H1 (cell line): ENCODE results near the gene IL17REL. TPM values are rescaled to one million over a fixed set of nuclear protein-coding genes. Genes with fewer than 3 reads are reported as not detected.

Source experiments
- CTCF ChIA-PET: fragments of 300-600 bp; sonication (Branson Sonifier 250); formaldehyde crosslinking; loops from one replicate; lab custom pipeline; 2021; ENCODE audit not compliant: partially characterized antibody; lab: Charles Lee
- POLR2A ChIA-PET: fragments of 300-600 bp; sonication (Branson Sonifier 250); formaldehyde crosslinking; loops from one replicate; lab custom pipeline; 2021; ENCODE audit warnings: inconsistent platforms; ENCODE audit not compliant: partially characterized antibody; lab: Charles Lee
- DNase-seq, 2 experiments: peaks; one replicate each; pipeline versions ENCODE4 v3.0.0 to v3.0.0-alpha.2; 2010 to 2022; ENCODE audit warnings: low spot score in 2 of 2, low read depth in 1 of 2, mixed read lengths in 1 of 2
- FAIRE-seq: peaks from 2 replicates; lab custom pipeline; 2011; peaks lifted over from hg19 to GRCh38; lab: Jason Lieb, UNC
- H2AFZ ChIP-seq: 2 replicates; pipeline ENCODE4 v1.8.1; 2012; ENCODE audit warnings: low read length, inconsistent platforms
- H2AK5ac ChIP-seq: 2 replicates; pipeline ENCODE4 v1.6.1; 2013; ENCODE audit warnings: low read depth, low read length
- H2BK120ac ChIP-seq: replicated peaks from 2 replicates; pipeline ENCODE3; 2013; ENCODE audit warnings: low read depth, low read length, inconsistent platforms
- H2BK12ac ChIP-seq: 2 replicates; pipeline ENCODE4 v1.6.1; 2013; ENCODE audit warnings: low read depth, low read length
- H2BK15ac ChIP-seq: 2 replicates; pipeline ENCODE4 v1.6.1; 2013; ENCODE audit warnings: low read length
- H2BK20ac ChIP-seq: 2 replicates; pipeline ENCODE4 v1.6.1; 2013; ENCODE audit warnings: low read length
- H2BK5ac ChIP-seq: 2 replicates; pipeline ENCODE4 v1.6.1; 2013; ENCODE audit warnings: low read depth, low read length
- H3K14ac ChIP-seq: 2 replicates; pipeline ENCODE4 v1.6.1; 2013; ENCODE audit warnings: inconsistent platforms; ENCODE audit not compliant: insufficient read length
- H3K18ac ChIP-seq: 2 replicates; pipeline ENCODE4 v1.6.1; 2013; ENCODE audit warnings: low read length; ENCODE audit errors: extremely low read depth
- H3K23ac ChIP-seq: 2 replicates; pipeline ENCODE4 v1.6.1; 2013; ENCODE audit warnings: inconsistent platforms; ENCODE audit not compliant: insufficient read length
- H3K23me2 ChIP-seq: 2 replicates; pipeline ENCODE4 v1.6.1; 2013; ENCODE audit warnings: low read depth, low read length
- H3K27ac ChIP-seq: 2 replicates; pipeline ENCODE4 v1.6.1; 2011; ENCODE audit warnings: low read depth, low read length, inconsistent platforms
- H3K27me3 ChIP-seq, 4 experiments: replicated peaks in 1 of 4; 1 replicate in 1 of 4; 2 replicates in 3 of 4; pipeline versions ENCODE4 v1.6.1 to v1.8.1; 2011 to 2013; ENCODE audit warnings: low read length in 3 of 4, mild to moderate bottlenecking in 3 of 4, inconsistent platforms in 2 of 4, mixed read lengths in 2 of 4, moderate library complexity in 1 of 4; ENCODE audit not compliant: control insufficient read depth in 3 of 4, insufficient read depth in 3 of 4; ENCODE audit errors: extremely low read depth in 1 of 4
- H3K36me3 ChIP-seq, 4 experiments: 2 replicates each; pipeline versions ENCODE4 v1.6.1 to v1.8.1; 2011 to 2013; ENCODE audit warnings: mild to moderate bottlenecking in 4 of 4, low read length in 3 of 4, moderate library complexity in 2 of 4, control low read depth in 1 of 4, inconsistent platforms in 1 of 4; ENCODE audit not compliant: insufficient read depth in 4 of 4, control insufficient read depth in 2 of 4
- H3K4ac ChIP-seq: replicated peaks from 2 replicates; pipeline ENCODE3; 2013; ENCODE audit warnings: low read length, low read depth, mixed read lengths, inconsistent platforms; ENCODE audit not compliant: insufficient read length
- H3K4me1 ChIP-seq, 4 experiments: replicated peaks in 1 of 4; 1 replicate in 1 of 4; 2 replicates in 3 of 4; pipeline versions ENCODE4 v1.6.1 to v1.8.1; 2011 to 2013; ENCODE audit warnings: low read length in 3 of 4, inconsistent platforms in 2 of 4, mixed read lengths in 1 of 4; ENCODE audit not compliant: insufficient read depth in 4 of 4, control insufficient read depth in 3 of 4
- H3K4me2 ChIP-seq, 2 experiments: 2 replicates each; pipeline versions ENCODE4 v1.6.1 to v1.8.1; 2011 to 2013; ENCODE audit warnings: low read depth in 2 of 2, low read length in 2 of 2, control low read depth in 1 of 2, inconsistent platforms in 1 of 2, mild to moderate bottlenecking in 1 of 2; ENCODE audit not compliant: insufficient read depth in 1 of 2
- H3K4me3 ChIP-seq, 4 experiments: fragments of 200-600, 300-600 bp in 1 of 4; sonication (generic), shearing (Covaris generic), sonication (Bioruptor Twin) in 1 of 4; 2 replicates each; pipeline versions ENCODE4 v1.5.1 to v1.8.1; 2011 to 2016; ENCODE audit warnings: low read length in 4 of 4, low read depth in 3 of 4, control low read depth in 2 of 4, inconsistent platforms in 2 of 4, mild to moderate bottlenecking in 2 of 4, mixed read lengths in 1 of 4, moderate library complexity in 1 of 4; ENCODE audit not compliant: insufficient read depth in 2 of 4; ENCODE audit errors: extremely low read depth in 1 of 4
- H3K56ac ChIP-seq: replicated peaks from 2 replicates; pipeline ENCODE3; 2013; ENCODE audit warnings: low read depth, mild to moderate bottlenecking, mixed read lengths, low read length, inconsistent platforms; ENCODE audit not compliant: insufficient read length
- H3K79me1 ChIP-seq: 2 replicates; pipeline ENCODE4 v1.6.1; 2013; ENCODE audit warnings: low read depth, low read length, control low read depth
- H3K79me2 ChIP-seq, 2 experiments: 2 replicates each; pipeline versions ENCODE4 v1.6.1 to v1.8.1; 2012 to 2013; ENCODE audit warnings: low read length in 2 of 2, mild to moderate bottlenecking in 2 of 2, inconsistent platforms in 1 of 2; ENCODE audit not compliant: insufficient read depth in 2 of 2, control insufficient read depth in 1 of 2
- H3K9ac ChIP-seq, 4 experiments: replicated peaks in 1 of 4; 1 replicate in 1 of 4; 2 replicates in 3 of 4; pipeline versions ENCODE4 v1.6.1 to v1.8.1; 2011 to 2013; ENCODE audit warnings: low read depth in 3 of 4, low read length in 3 of 4, control low read depth in 2 of 4, mild to moderate bottlenecking in 2 of 4, moderate library complexity in 2 of 4, inconsistent platforms in 1 of 4; ENCODE audit errors: extremely low read depth in 1 of 4
- H3K9me3 ChIP-seq, 2 experiments: 2 replicates each; pipeline versions ENCODE4 v1.6.1 to v1.8.1; 2012 to 2013; ENCODE audit warnings: mild to moderate bottlenecking in 2 of 2, moderate library complexity in 2 of 2, control low read depth in 1 of 2, inconsistent platforms in 1 of 2, low read depth in 1 of 2, low read length in 1 of 2, mixed read lengths in 1 of 2; ENCODE audit not compliant: insufficient read depth in 2 of 2
- H4K20me1 ChIP-seq, 2 experiments: replicated peaks in 1 of 2; 2 replicates each; pipeline versions ENCODE3 to v1.8.1; 2011 to 2013; ENCODE audit warnings: inconsistent platforms in 2 of 2, low read length in 2 of 2, mild to moderate bottlenecking in 1 of 2; ENCODE audit not compliant: insufficient read depth in 2 of 2, control insufficient read depth in 1 of 2
- H4K5ac ChIP-seq: 2 replicates; pipeline ENCODE4 v1.6.1; 2013; ENCODE audit warnings: low read length, low read depth, mixed read lengths, inconsistent platforms; ENCODE audit not compliant: insufficient read length
- H4K8ac ChIP-seq: 2 replicates; pipeline ENCODE4 v1.8.0; 2013; ENCODE audit warnings: mild to moderate bottlenecking, moderate library complexity, low read length, inconsistent platforms; ENCODE audit not compliant: insufficient read depth; ENCODE audit errors: extremely low read depth
- H4K91ac ChIP-seq: replicated peaks from 2 replicates; pipeline ENCODE3; 2013; ENCODE audit warnings: low read length, mixed read lengths, inconsistent platforms; ENCODE audit not compliant: insufficient read length
- CTBP2 ChIP-seq: IDR thresholded peaks from 2 replicates; pipeline ENCODE4 v1.7.0; 2011; ENCODE audit warnings: borderline replicate concordance, mild to moderate bottlenecking, moderate library complexity, mixed read lengths, low read length; ENCODE audit not compliant: insufficient read depth, insufficient read length
- EGR1 ChIP-seq: IDR thresholded peaks from 2 replicates; pipeline ENCODE4 v1.6.1; 2011; ENCODE audit warnings: low read depth, low read length, borderline replicate concordance
- GTF2F1 ChIP-seq: IDR thresholded peaks from 2 replicates; pipeline ENCODE4 v1.6.1; 2012; ENCODE audit warnings: low read depth, low read length, improper control_type of control experiment, borderline replicate concordance
- NRF1 ChIP-seq: IDR thresholded peaks from 2 replicates; pipeline ENCODE4 v1.6.1; 2011; ENCODE audit warnings: mild to moderate bottlenecking, low read depth, low read length, improper control_type of control experiment
- WGBS, 2 experiments: shearing (Covaris generic) in 1 of 2; methylation state at CpG; one replicate each; pipeline versions ENCODE4 v1.1.6 to v1.1.7; 2013 to 2015; ENCODE audit warnings: low lambda C conversion rate in 2 of 2, mixed read lengths in 2 of 2, inconsistent platforms in 1 of 2, low coverage in 1 of 2, missing lambda C conversion rate in 1 of 2; ENCODE audit not compliant: insufficient replicate concordance in 2 of 2, insufficient coverage in 1 of 2, insufficient read length in 1 of 2; ENCODE audit errors: extremely low coverage in 1 of 2, missing lambda C conversion rate in 1 of 2; 5-methylcytosine and 5-hydroxymethylcytosine counted together
- polyA plus RNA-seq, 7 experiments: library from polyadenylated mRNA; depleted of rRNA in 3 of 7; stranded (reverse) in 5 of 7; unstranded in 2 of 7; fragments of >200 nt in 5 of 7; fragments of 200-250 nt in 2 of 7; gene quantifications; 1 replicate in 5 of 7; 2 replicates in 1 of 7; 4 replicates in 1 of 7; pipeline versions ENCODE4 v1.2.1 to v1.2.3, GENCODE V29; 2011 to 2013; ENCODE audit warnings: missing spikeins in 2 of 7, mixed read lengths in 2 of 7
- total RNA-seq: library from RNA; stranded (reverse); fragmentation: NEBNext Ultra II Directional; extraction: Animal tissue kit (Norgen Biotek cat#: 25700); gene quantifications from 2 replicates; pipeline ENCODE4 v1.2.1, GENCODE V29; 2021
- TF ChIP-seq, protein P1 (sequence below): IDR thresholded peaks from 2 replicates; pipeline ENCODE4 v1.6.1; 2011; ENCODE audit warnings: low read depth, mild to moderate bottlenecking, low read length; ENCODE audit not compliant: insufficient read depth

Gene IL17REL
- total and polyA plus RNA-seq, 2 of the 8 experiments (the other 6 are each of a cell fraction or from before 2014, with no cell fraction given) = 0.15 to 0.20 TPM

DNA sequence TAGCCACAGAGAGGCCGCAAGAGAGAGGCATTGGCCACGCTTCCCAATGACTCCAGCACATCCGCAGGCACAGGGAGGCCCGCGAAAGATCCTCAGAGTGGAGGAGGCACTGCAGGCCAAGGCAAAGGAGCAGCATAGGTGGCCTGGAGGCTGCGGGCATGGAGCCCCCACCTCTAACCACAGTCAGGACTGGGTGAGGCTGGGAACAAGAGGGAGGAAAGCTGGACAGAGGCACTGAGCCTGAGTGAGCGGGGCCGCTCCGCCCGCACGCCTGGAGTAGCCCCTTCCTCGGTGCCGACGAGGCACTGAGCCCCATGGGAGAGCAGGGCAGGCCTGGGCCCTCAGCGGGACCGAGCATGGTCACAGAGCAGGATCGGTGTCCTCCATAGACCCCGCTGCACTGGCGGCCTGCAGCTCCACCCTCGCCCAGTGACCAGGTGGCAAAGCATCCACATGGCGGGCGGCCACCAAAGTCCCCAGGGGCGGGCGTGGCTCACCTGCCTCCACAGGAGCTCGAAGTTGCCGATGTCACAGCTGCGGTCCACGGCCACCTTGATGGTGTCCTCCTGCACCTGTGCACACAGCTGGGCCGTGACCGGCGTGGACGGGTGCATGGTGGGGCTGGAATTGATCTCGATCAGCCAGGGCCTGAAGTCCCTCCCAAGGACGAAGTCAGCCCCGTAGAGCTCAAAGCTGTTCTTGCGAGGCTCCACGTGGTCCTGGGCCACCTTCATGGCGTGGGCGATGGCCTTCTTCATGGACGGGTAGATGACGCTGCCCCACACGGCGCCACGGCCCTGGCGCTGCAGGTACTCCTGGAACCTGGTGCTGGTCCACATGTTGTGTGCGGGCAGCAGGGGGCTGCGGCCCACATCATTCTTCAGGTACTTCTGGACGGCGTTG is 18.9 kb upstream of the IL17REL start:
- Histone ChIP-seq H2BK120ac (no peak overlapping the region), H3K56ac (no peak overlapping the region), H3K4me3 (no peak overlapping the region), H4K91ac (no peak overlapping the region), H4K5ac (no peak overlapping the region), H2BK20ac (no peak overlapping the region), H4K20me1 (no peaks in the 10 kb centered on the region), H3K79me2 (no peaks in the 10 kb centered on the region), H3K18ac (no peak overlapping the region), H2BK5ac (no peak overlapping the region), H2BK15ac (no peak overlapping the region), H3K14ac (no peak overlapping the region), H3K36me3 (no peaks in the 10 kb centered on the region), H2AK5ac (no peak overlapping the region), H3K4me1 (peaks cover 0 to 3% (median 0%) of the 10 kb centered on the region in 4 experiments; a peak in 2 of 7 replicates), H3K79me1 (no peaks in the 10 kb centered on the region), H3K27ac (no peak overlapping the region), H2BK12ac (no peak overlapping the region), H3K27me3 (peaks cover 2 to 24% (median 11%) of the 10 kb centered on the region in 4 experiments; a peak in 6 of 7 replicates), H4K8ac (no peak overlapping the region; the same call in 1 of the 2 replicates), H3K4ac (no peak overlapping the region), H3K23me2 (peaks cover 2% of the 10 kb centered on the region; the same call in 1 of the 2 replicates), H3K9ac (no peak overlapping the region), H3K4me2 (no peak overlapping the region), H2AFZ (no peak overlapping the region), H3K23ac (no peak overlapping the region), H3K9me3 (no peaks in the 10 kb centered on the region)
- DNase-seq (no peak), FAIRE-seq (no peak)
- CTCF ChIA-PET = interaction anchor here (0.5 to 3.9 kb wide), 19 partner anchors 15 to 257 kb away, joined by 3 to 54 read pairs (median 7); partner anchors contain the start of gene IL17REL
- POLR2A ChIA-PET = interaction anchor here (0.6 to 2.1 kb wide), 5 partner anchors 13 to 210 kb away, joined by 3 to 7 read pairs (median 4); no protein-coding TSS in a partner anchor
- WGBS, 2 experiments = 96% methylated on average over 41 of the region's 49 CpGs; no CpG with 5 or more reads in 1 of the 2 experiments
- TF ChIP-seq EGR1 (no peak), NRF1 (no peak), GTF2F1 (no peak), CTBP2 (no peak)
- TF ChIP-seq, protein P1, sequence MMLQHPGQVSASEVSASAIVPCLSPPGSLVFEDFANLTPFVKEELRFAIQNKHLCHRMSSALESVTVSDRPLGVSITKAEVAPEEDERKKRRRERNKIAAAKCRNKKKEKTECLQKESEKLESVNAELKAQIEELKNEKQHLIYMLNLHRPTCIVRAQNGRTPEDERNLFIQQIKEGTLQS = no peak
